CD4-positive, alpha-beta T cell (primary cell): ENCODE results near the gene CRYGN. TPM values are rescaled to one million over a fixed set of nuclear protein-coding genes. Genes with fewer than 3 reads are reported as not detected.
A peak's percentile ranks its signal among the peaks of the same experiment; 100 is the strongest.

Source experiments
- ATAC-seq: fragments of 200-7000 bp; cut with Tn5 transposase; one replicate; pipeline ENCODE4 v1.10.0; 2022; ENCODE audit warnings: mild to moderate bottlenecking; ENCODE audit not compliant: poor library complexity
- CTCF ChIA-PET: fragments of 350-600 bp; sonication (Branson Sonifier 250); formaldehyde crosslinking; loops from one replicate; lab custom pipeline; 2021; ENCODE audit warnings: antibody characterized with exemption, inconsistent platforms; lab: Charles Lee
- POLR2A ChIA-PET: fragments of 350-600 bp; sonication (Branson Sonifier 250); formaldehyde crosslinking; loops from one replicate; lab custom pipeline; 2021; ENCODE audit warnings: antibody characterized with exemption, inconsistent platforms; lab: Charles Lee
- DNase-seq, 14 experiments: peaks; one replicate each; pipeline ENCODE4 v3.0.0-alpha.2; 2013 to 2020; ENCODE audit warnings: mixed read lengths in 2 of 14
- H3K27ac ChIP-seq, 2 donors: one replicate each; pipeline versions ENCODE4 v1.5.1 to v1.7.0; 2013; ENCODE audit warnings: low read length in 2 of 2, low read depth in 1 of 2, mild to moderate bottlenecking in 1 of 2
- H3K27me3 ChIP-seq, 2 experiments: 1 replicate in 1 of 2; 2 replicates in 1 of 2; pipeline versions ENCODE4 v1.6.1 to v1.7.0; 2013; ENCODE audit warnings: low read length in 2 of 2, control low read depth in 1 of 2, mild to moderate bottlenecking in 1 of 2, moderate library complexity in 1 of 2; ENCODE audit not compliant: insufficient read depth in 2 of 2, control insufficient read depth in 1 of 2
- H3K36me3 ChIP-seq: one replicate; pipeline ENCODE4 v1.6.1; 2013; ENCODE audit warnings: low read length, control low read depth; ENCODE audit not compliant: insufficient read depth
- H3K4me1 ChIP-seq: one replicate; pipeline ENCODE4 v1.6.1; 2013; ENCODE audit warnings: low read length, control low read depth; ENCODE audit not compliant: insufficient read depth
- H3K4me3 ChIP-seq: one replicate; pipeline ENCODE4 v1.5.1; 2013; ENCODE audit warnings: mild to moderate bottlenecking, low read length, moderate library complexity
- H3K9me3 ChIP-seq, 2 experiments: 1 replicate in 1 of 2; 2 replicates in 1 of 2; pipeline versions ENCODE4 v1.6.1 to v1.7.0; 2013; ENCODE audit warnings: low read length in 2 of 2, mild to moderate bottlenecking in 2 of 2, control low read depth in 1 of 2, moderate library complexity in 1 of 2; ENCODE audit not compliant: control insufficient read depth in 1 of 2, insufficient read depth in 1 of 2
- H3K27ac Mint-ChIP-seq: one replicate; pipeline ENCODE4 v1.8.0; 2020; ENCODE audit warnings: mixed read lengths
- H3K27me3 Mint-ChIP-seq: one replicate; pipeline ENCODE4 v1.8.0; 2021; ENCODE audit warnings: mixed read lengths
- H3K36me3 Mint-ChIP-seq: one replicate; pipeline ENCODE4 v1.8.0; 2021; ENCODE audit warnings: low read depth, mixed read lengths
- H3K4me1 Mint-ChIP-seq: one replicate; pipeline ENCODE4 v1.8.0; 2021; ENCODE audit warnings: low read depth, mixed read lengths
- H3K4me3 Mint-ChIP-seq: one replicate; pipeline ENCODE4 v1.8.0; 2020; ENCODE audit warnings: mild to moderate bottlenecking, mixed read lengths
- H3K9me3 Mint-ChIP-seq: one replicate; pipeline ENCODE4 v1.8.0; 2020; ENCODE audit warnings: mixed read lengths
- intact Hi-C, 2 experiments: fragments of 100-400 bp; cut with DNase I in 1 of 2; cut with micrococcal nuclease in 1 of 2; formaldehyde crosslinking; loops; one replicate each; pipeline versions ENCODE4 v1.15.1 to v1.9.0; 2023 to 2025; cut with DNase I, micrococcal nuclease
- total RNA-seq, 174 experiments: library from RNA in 2 of 174; stranded (reverse) in 2 of 174; gene quantifications; one replicate each; pipeline ENCODE4 v1.2.3 and lab custom pipeline; 2021 to 2026
- TF ChIP-seq, protein P1 (sequence below): fragments of 200-600 bp; IDR thresholded peaks from one replicate; pipeline ENCODE4 v1.8.0; 2022; ENCODE audit warnings: antibody characterized with exemption, mild to moderate bottlenecking

The CRYGN gene
- total RNA-seq, 2 experiments from 2014 or later: 0.14 TPM; not detected in 1

- Mint-ChIP-seq H3K4me1 (peaks cover 18% of the 10 kb centered on the region), H3K27me3 (peaks cover 4% of the 10 kb centered on the region), H3K4me3 (peak overlapping the region; percentile 78), H3K9me3 (no peaks in the 10 kb centered on the region), H3K27ac (no peak overlapping the region), H3K36me3 (no peaks in the 10 kb centered on the region)
- Histone ChIP-seq H3K4me1 (peaks cover 20% of the 10 kb centered on the region), H3K9me3 (no peaks in the 10 kb centered on the region), H3K27ac (no peak overlapping the region), H3K36me3 (no peaks in the 10 kb centered on the region), H3K27me3 (no peaks in the 10 kb centered on the region), H3K4me3 (no peak overlapping the region)
- POLR2A ChIA-PET: interaction anchor here (0.7 to 2.8 kb wide), 2 partner anchors 82 to 299 kb away, joined by 3 to 33 read pairs; no protein-coding TSS in a partner anchor
- no peak for ATAC-seq
- TF ChIP-seq, protein P1, sequence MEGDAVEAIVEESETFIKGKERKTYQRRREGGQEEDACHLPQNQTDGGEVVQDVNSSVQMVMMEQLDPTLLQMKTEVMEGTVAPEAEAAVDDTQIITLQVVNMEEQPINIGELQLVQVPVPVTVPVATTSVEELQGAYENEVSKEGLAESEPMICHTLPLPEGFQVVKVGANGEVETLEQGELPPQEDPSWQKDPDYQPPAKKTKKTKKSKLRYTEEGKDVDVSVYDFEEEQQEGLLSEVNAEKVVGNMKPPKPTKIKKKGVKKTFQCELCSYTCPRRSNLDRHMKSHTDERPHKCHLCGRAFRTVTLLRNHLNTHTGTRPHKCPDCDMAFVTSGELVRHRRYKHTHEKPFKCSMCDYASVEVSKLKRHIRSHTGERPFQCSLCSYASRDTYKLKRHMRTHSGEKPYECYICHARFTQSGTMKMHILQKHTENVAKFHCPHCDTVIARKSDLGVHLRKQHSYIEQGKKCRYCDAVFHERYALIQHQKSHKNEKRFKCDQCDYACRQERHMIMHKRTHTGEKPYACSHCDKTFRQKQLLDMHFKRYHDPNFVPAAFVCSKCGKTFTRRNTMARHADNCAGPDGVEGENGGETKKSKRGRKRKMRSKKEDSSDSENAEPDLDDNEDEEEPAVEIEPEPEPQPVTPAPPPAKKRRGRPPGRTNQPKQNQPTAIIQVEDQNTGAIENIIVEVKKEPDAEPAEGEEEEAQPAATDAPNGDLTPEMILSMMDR: no peak
- CTCF ChIA-PET: interaction anchor here (2.5 to 2.6 kb wide), 2 partner anchors 99 to 135 kb away, joined by 28 to 37 read pairs; no protein-coding TSS in a partner anchor
- intact Hi-C loops: loop anchor here (2.0 to 5.0 kb wide), 4 partner anchors 17 to 307 kb away; no protein-coding TSS in a partner anchor
- DNase-seq: peak in 1 of 14 experiments; percentile 14
Measured at GRCh38 chr7:151449990-151450389, 10.0 kb upstream of the CRYGN start.

DNA sequence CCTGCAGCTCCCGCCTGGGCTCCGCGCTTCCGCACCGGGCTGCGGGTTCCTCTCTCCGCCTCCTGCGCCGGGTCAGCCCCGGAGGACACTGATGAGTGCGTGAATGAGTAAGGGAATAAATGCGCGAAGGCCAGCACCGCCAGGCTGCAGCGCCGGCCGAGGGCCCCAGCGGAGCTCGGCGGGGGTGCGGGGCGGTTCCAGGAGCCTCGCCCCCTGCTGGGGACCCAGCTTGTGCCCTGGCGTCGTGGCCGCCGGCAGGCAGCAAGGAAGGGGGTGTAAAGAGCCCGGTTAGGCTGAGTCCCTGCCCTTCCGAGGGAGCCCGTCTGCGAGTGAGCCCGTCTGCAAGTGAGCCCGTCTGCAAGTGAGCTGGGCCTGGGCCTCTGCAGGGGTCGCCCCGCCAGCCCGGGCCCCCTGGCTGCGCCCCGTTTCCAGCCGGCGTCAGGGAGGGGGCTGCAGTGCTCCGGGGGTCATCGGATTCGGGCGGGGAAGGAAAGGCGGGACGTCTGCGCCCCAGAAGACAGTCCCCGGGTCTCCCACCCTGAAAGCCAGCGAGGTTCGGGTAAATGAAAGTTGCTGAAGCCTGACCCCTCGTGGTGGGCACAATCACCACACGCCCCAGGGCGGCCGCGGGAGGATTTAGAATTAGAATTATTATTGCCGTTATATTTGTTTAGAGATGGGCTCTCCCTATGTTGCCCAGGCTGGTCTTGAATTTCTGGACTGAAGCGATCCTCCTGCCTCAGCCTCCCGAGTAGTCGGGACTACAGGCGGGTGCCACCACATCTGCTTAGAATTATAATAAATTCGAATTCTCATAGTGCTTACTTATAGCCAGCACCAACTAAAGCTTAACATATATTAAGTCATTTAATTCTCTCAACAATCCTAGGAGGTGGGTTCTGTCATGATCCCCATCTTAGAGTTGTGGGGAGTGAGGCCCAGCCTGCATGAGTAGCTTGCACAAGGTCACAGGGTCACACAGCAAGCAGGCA is 8.6 kb upstream of the CRYGN start:
- intact Hi-C loops: loop anchor here (1.0 to 2.0 kb wide), 6 partner anchors 16 to 133 kb away; no protein-coding TSS in a partner anchor
- CTCF ChIA-PET: interaction anchor here (0.8 to 2.6 kb wide), 21 partner anchors 11 to 216 kb away, joined by 3 to 42 read pairs (median 4); partner anchors contain the start of genes CHPF2 and WDR86
- Mint-ChIP-seq H3K36me3 (no peaks in the 10 kb centered on the region), H3K9me3 (no peaks in the 10 kb centered on the region), H3K27me3 (peaks cover 4% of the 10 kb centered on the region), H3K4me3 (peak overlapping the region; percentile 90), H3K4me1 (peaks cover 18% of the 10 kb centered on the region), H3K27ac (peak overlapping the region; percentile 80)
- POLR2A ChIA-PET: interaction anchor here (0.8 to 3.0 kb wide), 16 partner anchors 9 to 221 kb away, joined by 3 to 33 read pairs (median 4); partner anchors contain the start of genes NUB1 and WDR86
- TF ChIP-seq, protein P1: peak; percentile 73
- ATAC-seq (peak; percentile 89), DNase-seq (peak; percentile 67 to 87 (median 74))
- Histone ChIP-seq H3K27me3 (no peaks in the 10 kb centered on the region), H3K4me3 (peak overlapping the region; percentile 60), H3K36me3 (no peaks in the 10 kb centered on the region), H3K9me3 (no peaks in the 10 kb centered on the region), H3K27ac (no peak overlapping the region), H3K4me1 (peaks cover 19% of the 10 kb centered on the region)

GRCh38 chr7:151447901-151448260 is 7.9 kb upstream of the CRYGN start:
- Mint-ChIP-seq H3K4me3 (peak overlapping the region; percentile 90), H3K27ac (peak overlapping the region; percentile 9), H3K36me3 (no peaks in the 10 kb centered on the region), H3K4me1 (peaks cover 23% of the 10 kb centered on the region), H3K9me3 (no peaks in the 10 kb centered on the region), H3K27me3 (peaks cover 4% of the 10 kb centered on the region)
- TF ChIP-seq, protein P1: no peak
- DNase-seq (no peak), ATAC-seq (no peak)
- H3K36me3 ChIP-seq: no peaks in the 10 kb centered on the region
- H3K4me1 ChIP-seq: peaks cover 13% of the 10 kb centered on the region
- intact Hi-C loops: loop anchor here (1.0 to 2.0 kb wide), 6 partner anchors 15 to 133 kb away; no protein-coding TSS in a partner anchor
- no peak overlapping the region for H3K27ac ChIP-seq
- ChIA-PET CTCF (interaction anchor here (0.8 to 2.6 kb wide), 20 partner anchors 11 to 215 kb away, joined by 3 to 42 read pairs (median 4); partner anchors contain the start of genes CHPF2 and WDR86), POLR2A (interaction anchor here (0.8 to 3.0 kb wide), 16 partner anchors 9 to 220 kb away, joined by 3 to 33 read pairs (median 4); partner anchors contain the start of genes NUB1 and WDR86)
- no peaks in the 10 kb centered on the region for H3K9me3 ChIP-seq
- no peaks in the 10 kb centered on the region for H3K27me3 ChIP-seq
- peak overlapping the region; percentile 60 for H3K4me3 ChIP-seq
